Embryonic facial prominence (tissue), 1 donor: ENCODE data around the gene AANAT.

ENCODE experiments used
- DNase-seq: peaks from one replicate; pipeline ENCODE4 v3.0.0-alpha.2; 2016; ENCODE audit errors: extremely low spot score

Gene AANAT

GRCh38 chr17:76490112-76490710 lies 22.8 kb downstream of the AANAT start:
- DNase-seq = no peak

GRCh38 chr17:76491271-76492122 lies 24.1 kb downstream of the AANAT start:
- DNase-seq = no peak

GRCh38 chr17:76492123-76492988 lies 25.0 kb downstream of the AANAT start:
- no peak for DNase-seq

GRCh38 chr17:76492989-76493501 lies 25.6 kb downstream of the AANAT start:
- no peak for DNase-seq

- DNase-seq = no peak
These were observed 26.2 kb downstream of the AANAT start for GRCh38 chr17:76493505-76494167.

- no peak for DNase-seq
These were observed 28.4 kb downstream of the AANAT start for GRCh38 chr17:76495663-76496400.

GRCh38 chr17:76496464-76496863 lies 29.1 kb downstream of the AANAT start:
- no peak for DNase-seq

- DNase-seq = no peak
These were observed 30.2 kb downstream of the AANAT start for GRCh38 chr17:76497699-76497978.

GRCh38 chr17:76497979-76498875 lies 30.8 kb downstream of the AANAT start:
- no peak for DNase-seq

- DNase-seq = no peak
These were observed 31.5 kb downstream of the AANAT start for GRCh38 chr17:76498876-76499251.

GRCh38 chr17:76499267-76499667 lies 31.9 kb downstream of the AANAT start:
- DNase-seq = no peak

- DNase-seq = no peak
These were observed 32.8 kb downstream of the AANAT start for GRCh38 chr17:76500074-76500746.

GRCh38 chr17:76500747-76501017 lies 33.3 kb downstream of the AANAT start:
- no peak for DNase-seq

- DNase-seq = no peak
These were observed 33.8 kb downstream of the AANAT start, which contains the start of gene RHBDF2 for GRCh38 chr17:76501018-76501826. Gene RHBDF2 (minus strand): TSS chr17:76501423. CDS start chr17:76481524, 19,899 bp downstream.

GRCh38 chr17:76501827-76502307 lies 34.5 kb downstream of the AANAT start:
- DNase-seq = no peak

GRCh38 chr17:76502341-76503211 lies 35.2 kb downstream of the AANAT start:
- no peak for DNase-seq

- no peak for DNase-seq
These were observed 36.7 kb downstream of the AANAT start for GRCh38 chr17:76504117-76504516.
